ENCODE measurements around the gene ACTN3.

Gene ACTN3

DNA sequence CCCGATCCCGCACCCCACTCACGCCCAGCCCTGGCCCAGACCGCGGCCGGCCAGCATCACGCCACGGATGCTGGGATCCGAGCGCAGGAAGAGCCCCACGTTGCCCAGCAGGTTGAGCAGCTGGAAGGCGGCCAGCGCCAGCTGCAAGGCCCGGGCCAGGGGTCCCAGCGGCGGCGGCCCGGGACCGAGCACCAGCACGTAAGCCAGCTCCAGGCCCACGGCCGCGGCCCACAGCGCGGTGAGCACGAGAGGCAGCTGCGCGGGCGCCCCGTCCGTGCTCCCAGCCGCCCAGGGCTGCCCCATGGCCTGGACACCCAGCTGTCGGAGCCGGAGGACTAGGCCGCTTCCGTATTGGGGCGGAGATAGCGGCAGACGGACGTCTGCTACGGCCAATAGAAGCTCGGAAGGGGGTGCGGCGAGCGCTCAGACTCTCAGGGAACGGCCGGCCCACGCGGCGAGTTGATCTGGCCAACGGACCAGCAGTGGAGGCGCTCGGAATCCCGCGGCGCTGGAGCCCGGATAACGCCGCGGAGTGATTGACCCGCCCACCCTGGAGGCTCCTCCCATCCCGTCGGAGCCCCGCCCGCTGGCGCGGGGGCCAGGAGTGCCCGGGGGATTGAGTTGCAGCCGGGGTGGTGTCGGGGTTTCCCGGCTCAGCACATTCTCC is 869 bp upstream of the ACTN3 start, which contains the start of gene ZDHHC24:
ZDHHC24 (minus strand) TSS at position 348 of the 667 bp plus-strand sequence; CDS start at position 303, 45 bp downstream.
- DNase-seq (ENCODE audit: low read depth): peak; percentile 85

DNA sequence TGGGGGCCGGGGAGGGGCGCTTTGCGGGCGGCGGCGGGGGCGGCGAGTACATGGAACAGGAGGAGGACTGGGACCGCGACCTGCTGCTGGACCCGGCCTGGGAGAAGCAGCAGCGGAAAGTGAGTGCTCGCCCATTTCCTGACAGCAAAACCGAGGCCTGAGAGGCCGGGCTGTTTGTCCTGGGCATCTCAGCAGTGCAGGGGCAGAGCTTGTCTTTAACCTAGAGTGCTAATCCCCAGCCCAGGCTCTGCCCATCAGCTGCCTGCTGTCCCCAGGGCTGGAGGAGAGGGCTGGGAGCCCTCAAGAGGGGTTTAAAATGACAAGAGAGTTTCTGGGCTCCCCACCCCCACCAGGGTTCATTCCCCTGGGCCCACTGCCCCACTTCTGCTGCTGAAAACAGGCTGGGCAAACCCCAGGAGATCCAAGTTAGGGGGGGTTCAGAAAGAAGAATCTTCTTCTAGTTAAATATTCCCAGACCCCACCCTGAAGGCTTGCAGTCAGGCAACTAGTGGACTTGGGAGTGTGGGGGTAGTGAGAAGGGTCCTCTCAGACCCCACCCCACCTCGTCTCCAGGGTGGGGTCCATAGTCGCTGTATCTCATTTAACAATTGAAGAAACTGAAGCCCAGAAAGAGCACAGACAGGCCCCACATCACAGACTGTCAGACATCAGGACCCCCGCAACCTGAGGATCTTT is 411 bp downstream of the ACTN3 start:
- no peak for DNase-seq (ENCODE audit: low read depth)

DNA sequence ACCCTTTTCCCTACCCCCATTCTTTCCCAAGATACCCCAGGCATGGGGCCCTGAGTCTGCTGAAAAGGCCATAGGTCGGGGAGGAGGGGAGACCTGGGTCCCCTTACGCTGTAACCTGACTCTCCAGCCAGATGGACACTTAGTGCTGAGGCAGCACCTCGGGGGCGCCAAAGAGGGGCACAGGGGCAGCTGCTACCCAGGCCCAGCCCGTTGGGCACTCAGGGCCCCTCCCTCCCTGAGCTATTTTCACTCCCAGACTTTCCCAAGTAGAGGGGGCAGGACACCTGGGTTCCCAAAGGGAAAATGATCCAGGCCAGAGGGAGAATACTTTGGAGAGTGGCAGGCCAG is 933 bp downstream of the ACTN3 start:
- DNase-seq (ENCODE audit: low read depth): no peak

DNA sequence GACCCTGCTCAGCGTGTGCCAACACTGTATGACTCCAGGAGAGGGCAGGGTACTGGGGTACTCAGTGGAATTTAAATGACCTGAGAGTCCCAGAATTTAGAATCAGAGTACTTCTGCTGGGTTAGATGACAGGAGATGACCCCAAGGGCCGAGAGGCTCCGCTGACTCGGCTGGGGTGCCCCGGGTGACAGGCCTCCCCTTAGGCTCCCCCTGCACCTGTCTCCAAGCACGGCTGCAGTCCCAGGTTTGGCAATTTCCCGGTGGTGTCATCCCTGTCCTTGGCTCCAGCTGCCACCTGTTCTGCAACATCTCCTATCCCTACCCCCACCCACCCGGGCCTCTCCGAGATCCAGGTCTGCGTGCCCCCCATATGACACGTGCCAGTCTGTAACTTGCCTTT is 1.3 kb downstream of the ACTN3 start:
- DNase-seq (ENCODE audit: low read depth): no peak

DNA sequence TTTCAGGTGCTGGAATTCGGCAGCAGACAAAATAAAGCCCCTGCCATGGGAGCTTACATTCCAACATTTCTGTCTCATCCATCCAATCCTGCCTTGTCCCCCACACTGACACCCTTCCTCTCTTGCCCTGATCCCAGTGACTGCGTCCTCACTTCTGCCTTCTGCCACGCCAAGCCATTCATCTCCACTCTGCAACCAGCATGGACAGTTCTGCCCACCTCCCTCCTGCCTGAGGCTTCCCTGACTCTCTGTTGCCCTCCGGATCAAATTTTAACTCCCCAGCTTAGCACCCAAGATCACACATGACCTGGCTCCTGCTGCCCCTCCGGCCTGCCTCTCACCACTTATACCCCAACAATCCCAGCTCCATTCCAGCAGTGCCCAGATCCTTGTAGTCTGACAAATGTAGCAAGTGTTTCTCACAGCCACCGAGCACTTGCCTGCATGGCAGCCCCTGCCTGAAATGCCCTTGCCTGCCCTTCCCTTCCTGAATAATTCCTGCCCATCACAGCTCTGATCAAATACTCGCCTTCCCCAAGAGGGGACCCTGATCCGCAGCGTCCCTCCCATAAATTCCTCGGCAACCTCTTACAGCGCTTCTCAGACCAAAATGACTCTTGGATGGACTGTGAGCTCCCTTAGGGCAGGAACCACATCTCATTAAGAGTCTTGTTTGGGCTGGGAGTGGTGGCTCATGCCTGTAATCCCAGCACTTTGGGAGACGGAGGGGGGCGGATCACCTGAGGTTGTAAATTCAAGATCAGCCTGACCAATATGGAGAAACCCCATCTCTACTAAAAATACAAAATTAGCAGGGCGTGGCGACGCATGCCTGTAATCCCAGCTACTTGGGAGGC is 2.3 kb downstream of the ACTN3 start:
- DNase-seq (ENCODE audit: low read depth): no peak

- DNase-seq (ENCODE audit: low read depth): no peak
Measured at GRCh38 chr11:66549696-66550095, 3.0 kb downstream of the ACTN3 start.

GRCh38 chr11:66550887-66551286 is 4.2 kb downstream of the ACTN3 start:
- no peak for DNase-seq (ENCODE audit: low read depth)

- no peak for DNase-seq (ENCODE audit: low read depth)
Measured at GRCh38 chr11:66554602-66555001, 7.9 kb downstream of the ACTN3 start.

- no peak for DNase-seq (ENCODE audit: low read depth)
Measured at GRCh38 chr11:66555416-66555815, 8.7 kb downstream of the ACTN3 start.

GRCh38 chr11:66556086-66556485 is 9.4 kb downstream of the ACTN3 start:
- no peak for DNase-seq (ENCODE audit: low read depth)

GRCh38 chr11:66557733-66558326 is 11.1 kb downstream of the ACTN3 start:
- no peak for DNase-seq (ENCODE audit: low read depth)

DNA sequence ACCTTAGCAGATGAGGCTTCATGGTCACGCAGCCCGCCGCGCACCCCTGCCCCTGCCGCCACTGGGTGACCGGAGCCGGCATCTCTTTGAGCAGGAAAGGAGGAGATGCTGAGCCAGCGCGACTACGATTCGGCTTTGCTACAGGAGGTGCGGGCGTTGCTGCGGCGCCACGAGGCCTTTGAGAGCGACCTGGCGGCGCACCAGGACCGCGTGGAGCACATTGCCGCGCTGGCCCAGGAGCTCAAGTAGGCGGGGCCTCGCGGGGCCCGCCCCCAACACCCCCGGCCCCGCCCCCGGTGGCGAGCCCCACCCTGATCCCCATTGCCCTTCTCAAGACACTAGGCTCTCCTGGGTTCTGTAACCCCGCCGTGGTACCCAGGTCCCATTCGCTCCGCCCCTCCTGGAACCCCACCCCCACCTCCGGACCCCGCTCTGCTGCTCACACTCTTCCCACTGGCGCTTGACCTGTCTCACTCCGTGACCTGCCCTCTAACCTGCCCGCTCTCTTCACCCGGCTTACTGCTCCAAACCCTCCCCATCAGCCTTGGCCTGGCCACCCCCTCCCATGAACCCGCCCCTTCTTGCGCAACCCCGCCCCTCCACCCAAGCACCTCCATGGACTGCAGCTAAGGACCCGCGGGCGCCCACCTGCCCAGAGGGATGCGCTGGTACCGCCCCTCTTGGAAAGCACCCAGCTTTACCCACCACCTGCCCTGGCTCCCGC is 12.6 kb downstream of the ACTN3 start:
- DNase-seq (ENCODE audit: low read depth): peak; percentile 20

DNA sequence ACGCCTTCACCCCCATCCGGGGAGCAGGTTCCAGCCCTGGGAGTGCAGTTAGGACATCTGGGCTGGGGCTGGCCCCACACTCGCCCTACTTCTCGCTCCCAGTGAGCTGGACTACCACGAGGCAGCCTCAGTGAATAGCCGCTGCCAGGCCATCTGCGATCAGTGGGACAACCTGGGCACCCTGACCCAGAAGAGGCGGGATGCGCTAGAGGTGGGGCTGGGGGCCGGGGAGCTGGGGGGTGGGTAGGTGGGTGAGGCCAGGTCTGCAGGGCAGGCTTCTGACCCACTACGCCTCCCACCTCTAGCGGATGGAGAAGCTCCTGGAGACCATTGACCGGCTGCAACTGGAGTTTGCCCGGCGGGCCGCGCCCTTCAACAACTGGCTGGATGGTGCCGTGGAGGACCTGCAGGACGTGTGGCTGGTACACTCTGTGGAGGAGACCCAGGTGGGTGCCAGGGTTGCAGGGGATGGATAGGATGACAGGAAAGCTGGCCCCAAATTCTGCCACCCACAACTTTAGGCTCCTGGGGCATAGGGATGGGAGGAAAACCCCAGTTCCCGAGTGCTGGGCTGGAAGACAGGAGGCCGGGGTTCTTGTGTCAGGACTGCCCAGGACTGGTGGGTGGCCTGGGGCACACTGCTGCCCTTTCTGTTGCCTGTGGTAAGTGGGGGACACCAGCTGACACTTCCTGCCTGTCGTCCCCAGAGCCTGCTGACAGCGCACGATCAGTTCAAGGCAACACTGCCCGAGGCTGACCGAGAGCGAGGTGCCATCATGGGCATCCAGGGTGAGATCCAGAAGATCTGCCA is 13.4 kb downstream of the ACTN3 start:
- no peak for DNase-seq (ENCODE audit: low read depth)

GRCh38 chr11:66561178-66561974 is 14.7 kb downstream of the ACTN3 start:
- no peak for DNase-seq (ENCODE audit: low read depth)

GRCh38 chr11:66561975-66562248 is 15.2 kb downstream of the ACTN3 start:
- no peak for DNase-seq (ENCODE audit: low read depth)

- DNase-seq (ENCODE audit: low read depth): no peak
Measured at GRCh38 chr11:66562275-66562674, 15.6 kb downstream of the ACTN3 start.

GRCh38 chr11:66562907-66563583 is 16.3 kb downstream of the ACTN3 start:
- DNase-seq (ENCODE audit: low read depth): no peak

DNA sequence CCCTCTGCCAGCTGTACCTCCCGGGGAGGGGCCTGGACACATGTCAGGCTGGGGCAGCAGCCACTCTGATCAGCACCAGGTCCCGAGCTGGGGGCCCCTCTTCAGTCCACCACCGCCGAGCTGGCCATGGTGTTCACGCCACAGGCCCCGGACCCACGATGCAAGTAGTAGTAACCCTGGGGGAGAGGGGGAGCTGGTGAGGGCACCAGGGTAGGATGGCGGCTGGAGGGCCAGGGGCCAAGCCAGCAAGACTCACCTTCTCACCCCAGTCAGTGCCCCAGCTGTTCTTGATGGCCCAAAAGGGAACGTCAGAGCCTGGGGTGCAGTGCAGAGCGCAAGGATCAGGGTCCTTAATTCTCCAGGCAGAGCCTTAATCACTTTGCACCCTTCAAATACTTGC is 17.1 kb downstream of the ACTN3 start:
- DNase-seq (ENCODE audit: low read depth): no peak

GRCh38 chr11:66564538-66564937 is 17.8 kb downstream of the ACTN3 start:
- no peak for DNase-seq (ENCODE audit: low read depth)

GRCh38 chr11:66564984-66565383 is 18.3 kb downstream of the ACTN3 start:
- no peak for DNase-seq (ENCODE audit: low read depth)
